ENCODE measurements around the gene TBC1D22A. TPM values are rescaled to one million over a fixed set of nuclear protein-coding genes. Genes with fewer than 3 reads are reported as not detected.

TBC1D22A gene
- total and polyA plus RNA-seq, 9 of the 15 experiments (the other 6 are each of a cell fraction or from before 2014, with no cell fraction given): 0.20 to 11.5 (median 5.2) TPM

DNA sequence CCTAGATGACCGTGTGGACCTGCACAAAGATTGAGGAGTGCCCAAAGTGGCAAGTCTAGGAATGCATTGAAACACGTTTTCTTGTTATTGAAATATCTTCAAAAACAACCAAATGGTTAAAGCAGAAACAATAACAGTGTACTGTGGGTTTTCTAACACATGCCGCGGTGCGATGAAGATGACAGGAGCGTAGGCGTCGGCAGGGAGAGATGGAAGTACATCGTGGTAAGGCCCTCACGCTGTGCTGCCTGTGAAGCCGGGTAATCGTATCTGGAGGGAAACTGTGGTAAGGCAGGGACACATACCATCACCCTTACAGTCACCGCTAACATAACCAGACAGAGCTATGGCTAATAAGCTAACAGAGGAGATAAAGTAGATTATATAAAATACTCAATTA lies 261.4 kb downstream of the TBC1D22A start (continued):
- TF ChIP-seq, protein P1, sequence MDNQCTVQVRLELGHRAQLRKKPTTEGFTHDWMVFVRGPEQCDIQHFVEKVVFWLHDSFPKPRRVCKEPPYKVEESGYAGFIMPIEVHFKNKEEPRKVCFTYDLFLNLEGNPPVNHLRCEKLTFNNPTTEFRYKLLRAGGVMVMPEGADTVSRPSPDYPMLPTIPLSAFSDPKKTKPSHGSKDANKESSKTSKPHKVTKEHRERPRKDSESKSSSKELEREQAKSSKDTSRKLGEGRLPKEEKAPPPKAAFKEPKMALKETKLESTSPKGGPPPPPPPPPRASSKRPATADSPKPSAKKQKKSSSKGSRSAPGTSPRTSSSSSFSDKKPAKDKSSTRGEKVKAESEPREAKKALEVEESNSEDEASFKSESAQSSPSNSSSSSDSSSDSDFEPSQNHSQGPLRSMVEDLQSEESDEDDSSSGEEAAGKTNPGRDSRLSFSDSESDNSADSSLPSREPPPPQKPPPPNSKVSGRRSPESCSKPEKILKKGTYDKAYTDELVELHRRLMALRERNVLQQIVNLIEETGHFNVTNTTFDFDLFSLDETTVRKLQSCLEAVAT (IDR thresholded peaks at IDR 0.05): no peak

DNA sequence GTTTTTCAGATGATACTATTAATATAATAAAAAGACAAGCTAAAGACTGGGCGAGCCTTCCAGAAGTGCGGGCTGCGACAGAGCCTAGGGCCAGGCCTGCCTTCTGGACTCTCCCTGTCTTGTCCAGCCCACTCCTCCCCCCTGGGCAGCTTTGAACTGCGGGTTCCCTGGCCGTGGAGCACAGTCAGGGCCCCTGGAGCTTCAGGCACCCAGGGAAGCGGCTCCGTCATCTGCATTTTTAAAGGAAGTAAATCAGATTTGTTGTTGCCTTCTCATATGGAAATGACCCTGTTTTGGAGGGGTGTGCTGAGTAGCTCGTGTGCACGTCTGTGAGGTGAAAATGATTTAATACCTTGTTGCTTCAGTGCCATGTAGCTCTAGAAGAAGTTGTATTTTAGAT lies 265.3 kb downstream of the TBC1D22A start:
- no peaks in the 10 kb centered on the region for H3K9me1 ChIP-seq (ENCODE audit: control insufficient read depth, insufficient read depth, low read length)
- FAIRE-seq (no peak), DNase-seq (ENCODE audit: extremely low read depth in 1 of 4, low spot score in 3 of 4) (no peak), ATAC-seq (no peak)
- no peak overlapping the region for H3K4me3 ChIP-seq
- no peak overlapping the region for H3K27ac ChIP-seq (ENCODE audit: extremely low read depth, low read depth, low read length)
- H3K36me3 ChIP-seq (ENCODE audit: control insufficient read depth, insufficient read depth, low read length): no peaks in the 10 kb centered on the region
- H3K9ac ChIP-seq (ENCODE audit: insufficient read depth in 1 of 2, low read depth in 2 of 2, low read length in 2 of 2): no peak overlapping the region
- no peaks in the 10 kb centered on the region for H3K9me3 ChIP-seq (replicated peaks; ENCODE audit: control insufficient read depth, insufficient read depth, low read depth, low read length)
- H3K4me1 ChIP-seq (replicated peaks in 1 of 2; ENCODE audit: control insufficient read depth in 2 of 2, insufficient read depth in 2 of 2, low read length in 2 of 2): peaks cover 0 to 13% of the 10 kb centered on the region in 2 experiments; a peak in 2 of 5 replicates
- WGBS (ENCODE audit: insufficient coverage, low coverage, missing lambda C conversion rate): 54% methylated on average over 6 of the region's 9 CpGs
- no peak overlapping the region for H3K4me2 ChIP-seq (ENCODE audit: insufficient read depth, low read length)
- intact Hi-C loops (cut with micrococcal nuclease) (no loop called here), in situ Hi-C loops (cut with MboI) (no loop called here)
- H3K79me2 ChIP-seq (ENCODE audit: control insufficient read depth, insufficient read depth, low read length): no peaks in the 10 kb centered on the region
- no peak overlapping the region for H2AFZ ChIP-seq (ENCODE audit: low read depth, low read length)
- no peak for TF ChIP-seq HDAC8 (tag; IDR thresholded peaks at IDR 0.05)
- no peak for TF ChIP-seq KAT8 (IDR thresholded peaks at IDR 0.05; ENCODE audit: low read depth)
- TF ChIP-seq, protein P2, sequence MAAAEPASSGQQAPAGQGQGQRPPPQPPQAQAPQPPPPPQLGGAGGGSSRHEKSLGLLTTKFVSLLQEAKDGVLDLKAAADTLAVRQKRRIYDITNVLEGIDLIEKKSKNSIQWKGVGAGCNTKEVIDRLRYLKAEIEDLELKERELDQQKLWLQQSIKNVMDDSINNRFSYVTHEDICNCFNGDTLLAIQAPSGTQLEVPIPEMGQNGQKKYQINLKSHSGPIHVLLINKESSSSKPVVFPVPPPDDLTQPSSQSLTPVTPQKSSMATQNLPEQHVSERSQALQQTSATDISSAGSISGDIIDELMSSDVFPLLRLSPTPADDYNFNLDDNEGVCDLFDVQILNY (CRISPR knock-in tag; IDR thresholded peaks at IDR 0.05): no peak
- TF ChIP-seq, protein P3, sequence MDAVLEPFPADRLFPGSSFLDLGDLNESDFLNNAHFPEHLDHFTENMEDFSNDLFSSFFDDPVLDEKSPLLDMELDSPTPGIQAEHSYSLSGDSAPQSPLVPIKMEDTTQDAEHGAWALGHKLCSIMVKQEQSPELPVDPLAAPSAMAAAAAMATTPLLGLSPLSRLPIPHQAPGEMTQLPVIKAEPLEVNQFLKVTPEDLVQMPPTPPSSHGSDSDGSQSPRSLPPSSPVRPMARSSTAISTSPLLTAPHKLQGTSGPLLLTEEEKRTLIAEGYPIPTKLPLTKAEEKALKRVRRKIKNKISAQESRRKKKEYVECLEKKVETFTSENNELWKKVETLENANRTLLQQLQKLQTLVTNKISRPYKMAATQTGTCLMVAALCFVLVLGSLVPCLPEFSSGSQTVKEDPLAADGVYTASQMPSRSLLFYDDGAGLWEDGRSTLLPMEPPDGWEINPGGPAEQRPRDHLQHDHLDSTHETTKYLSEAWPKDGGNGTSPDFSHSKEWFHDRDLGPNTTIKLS (IDR thresholded peaks at IDR 0.05; ENCODE audit: borderline replicate concordance, low read depth): no peak
- TF ChIP-seq CC2D1A (IDR thresholded peaks at IDR 0.05): no peak
- TF ChIP-seq, protein P4, sequence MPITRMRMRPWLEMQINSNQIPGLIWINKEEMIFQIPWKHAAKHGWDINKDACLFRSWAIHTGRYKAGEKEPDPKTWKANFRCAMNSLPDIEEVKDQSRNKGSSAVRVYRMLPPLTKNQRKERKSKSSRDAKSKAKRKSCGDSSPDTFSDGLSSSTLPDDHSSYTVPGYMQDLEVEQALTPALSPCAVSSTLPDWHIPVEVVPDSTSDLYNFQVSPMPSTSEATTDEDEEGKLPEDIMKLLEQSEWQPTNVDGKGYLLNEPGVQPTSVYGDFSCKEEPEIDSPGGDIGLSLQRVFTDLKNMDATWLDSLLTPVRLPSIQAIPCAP (CRISPR knock-in tag; IDR thresholded peaks at IDR 0.05; ENCODE audit: borderline replicate concordance): no peak
- TF ChIP-seq POLR2AphosphoS2 (IDR thresholded peaks at IDR 0.05; ENCODE audit: low read length): no peak
- no peak for TF ChIP-seq FOXP1 (CRISPR knock-in tag; IDR thresholded peaks at IDR 0.05)
- TF ChIP-seq TFAM (CRISPR knock-in tag; conservative IDR thresholded peaks at IDR 0.05): no peak
- no peak for TF ChIP-seq RAD21 (CRISPR knock-in tag; conservative IDR thresholded peaks at IDR 0.05 in 1 of 2, IDR thresholded peaks at IDR 0.05 in 1 of 2)
- no peaks in the 10 kb centered on the region for H4K20me1 ChIP-seq (replicated peaks; ENCODE audit: control insufficient read depth, insufficient read depth, low read length)
- CTCF ChIA-PET (ENCODE audit: low intra/inter-chr PET ratio): no interaction called here
- POLR2A ChIA-PET: interaction anchor here (0.7 kb wide), 1 partner anchor 9 kb away, joined by 3 read pairs; no protein-coding TSS in a partner anchor
- H3K27me3 ChIP-seq (ENCODE audit: control insufficient read depth in 2 of 2, insufficient read depth in 2 of 2, low read length in 2 of 2): no peaks in the 10 kb centered on the region
- no TSS peak for BruUV-seq (replicated peaks)

All from K562 (cell line).